Measurements from ENCODE around the gene TRAPPC2. TPM values are rescaled to one million over a fixed set of nuclear protein-coding genes. Genes with fewer than 3 reads are reported as not detected.
A peak's percentile ranks its signal among the peaks of the same experiment; 100 is the strongest.

Gene TRAPPC2
- total RNA-seq, 4 donors from 2014 or later: 9.7 to 16.9 (median 12.0) TPM

DNA sequence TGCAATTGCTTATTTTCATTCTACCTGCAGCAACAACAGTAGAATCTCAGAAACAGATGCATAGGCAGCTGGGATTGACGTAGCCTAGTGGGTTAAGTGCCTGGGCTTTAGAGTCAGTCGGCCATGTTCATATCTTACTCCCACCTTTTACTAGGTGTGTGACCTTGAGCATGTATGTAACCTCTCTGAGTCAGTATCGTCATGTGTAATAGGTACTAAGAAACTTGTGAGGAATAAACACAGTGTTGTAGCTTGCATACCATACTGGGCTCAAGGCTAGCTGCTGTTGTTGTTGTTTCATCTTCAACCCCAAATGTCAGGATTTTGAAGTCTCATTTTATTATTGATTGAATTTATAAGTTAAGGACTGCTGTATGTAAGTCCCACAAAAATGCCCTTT lies 31.3 kb downstream of the TRAPPC2 start:
- Histone ChIP-seq H3K4me1 (peaks cover 36% of the 10 kb centered on the region), H3K4me3 (no peak overlapping the region), H3K36me3 (no peaks in the 10 kb centered on the region), H3K9me3 (no peaks in the 10 kb centered on the region), H3K27me3 (no peaks in the 10 kb centered on the region), H3K27ac (no peak overlapping the region)
- DNase-seq (ENCODE audit: low spot score in 2 of 2): no peak
- TF ChIP-seq EP300 (IDR thresholded peaks at IDR 0.05) (no peak), POLR2AphosphoS5 (IDR thresholded peaks at IDR 0.05) (no peak), POLR2A (IDR thresholded peaks at IDR 0.05) (no peak)
- TF ChIP-seq, protein P1, sequence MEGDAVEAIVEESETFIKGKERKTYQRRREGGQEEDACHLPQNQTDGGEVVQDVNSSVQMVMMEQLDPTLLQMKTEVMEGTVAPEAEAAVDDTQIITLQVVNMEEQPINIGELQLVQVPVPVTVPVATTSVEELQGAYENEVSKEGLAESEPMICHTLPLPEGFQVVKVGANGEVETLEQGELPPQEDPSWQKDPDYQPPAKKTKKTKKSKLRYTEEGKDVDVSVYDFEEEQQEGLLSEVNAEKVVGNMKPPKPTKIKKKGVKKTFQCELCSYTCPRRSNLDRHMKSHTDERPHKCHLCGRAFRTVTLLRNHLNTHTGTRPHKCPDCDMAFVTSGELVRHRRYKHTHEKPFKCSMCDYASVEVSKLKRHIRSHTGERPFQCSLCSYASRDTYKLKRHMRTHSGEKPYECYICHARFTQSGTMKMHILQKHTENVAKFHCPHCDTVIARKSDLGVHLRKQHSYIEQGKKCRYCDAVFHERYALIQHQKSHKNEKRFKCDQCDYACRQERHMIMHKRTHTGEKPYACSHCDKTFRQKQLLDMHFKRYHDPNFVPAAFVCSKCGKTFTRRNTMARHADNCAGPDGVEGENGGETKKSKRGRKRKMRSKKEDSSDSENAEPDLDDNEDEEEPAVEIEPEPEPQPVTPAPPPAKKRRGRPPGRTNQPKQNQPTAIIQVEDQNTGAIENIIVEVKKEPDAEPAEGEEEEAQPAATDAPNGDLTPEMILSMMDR (IDR thresholded peaks at IDR 0.05): no peak
- 89% methylated on average over 3 of the region's 3 CpGs for WGBS

DNA sequence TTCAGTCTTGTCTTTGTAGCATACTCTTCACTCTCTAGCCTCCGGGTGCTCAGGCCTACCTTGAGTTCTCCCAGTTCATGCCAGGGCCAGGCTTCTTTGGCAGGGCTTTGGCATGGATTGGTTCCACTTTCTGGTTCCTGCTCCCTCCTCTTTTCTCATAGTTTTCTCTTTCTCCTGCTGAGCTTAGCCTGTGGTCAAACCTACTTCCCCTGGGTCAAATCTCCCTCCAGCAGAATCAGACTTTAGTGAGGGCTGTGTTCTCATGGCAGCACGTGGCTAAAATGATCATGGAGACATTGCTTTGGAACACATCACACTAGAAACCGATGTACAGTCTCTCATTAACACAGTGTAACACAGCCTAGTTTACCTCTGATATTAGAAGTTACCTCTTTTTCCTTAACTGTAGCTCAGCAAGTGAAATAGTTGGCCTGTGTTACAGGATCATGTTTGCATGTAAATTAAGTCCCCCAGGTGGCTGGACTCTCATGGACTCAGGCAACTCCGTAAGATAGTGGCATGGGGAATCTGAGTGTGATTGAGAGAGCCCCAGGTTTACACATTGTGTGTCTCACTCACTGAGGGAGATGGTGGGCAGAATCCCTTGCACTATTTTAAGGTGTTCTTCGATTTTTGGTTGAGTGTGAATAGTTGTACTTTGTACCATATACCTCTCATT lies 32.2 kb downstream of the TRAPPC2 start:
- TF ChIP-seq, protein P1 (IDR thresholded peaks at IDR 0.05): no peak
- TF ChIP-seq POLR2AphosphoS5 (IDR thresholded peaks at IDR 0.05): no peak
- no peak for TF ChIP-seq EP300 (IDR thresholded peaks at IDR 0.05)
- TF ChIP-seq POLR2A (IDR thresholded peaks at IDR 0.05): no peak
- 82% methylated on average over 5 of the region's 5 CpGs for WGBS
- Histone ChIP-seq H3K4me3 (no peak overlapping the region), H3K27ac (no peak overlapping the region), H3K27me3 (no peaks in the 10 kb centered on the region), H3K36me3 (no peaks in the 10 kb centered on the region), H3K4me1 (peaks cover 36% of the 10 kb centered on the region), H3K9me3 (no peaks in the 10 kb centered on the region)
- no peak for DNase-seq (ENCODE audit: low spot score in 2 of 2)

DNA sequence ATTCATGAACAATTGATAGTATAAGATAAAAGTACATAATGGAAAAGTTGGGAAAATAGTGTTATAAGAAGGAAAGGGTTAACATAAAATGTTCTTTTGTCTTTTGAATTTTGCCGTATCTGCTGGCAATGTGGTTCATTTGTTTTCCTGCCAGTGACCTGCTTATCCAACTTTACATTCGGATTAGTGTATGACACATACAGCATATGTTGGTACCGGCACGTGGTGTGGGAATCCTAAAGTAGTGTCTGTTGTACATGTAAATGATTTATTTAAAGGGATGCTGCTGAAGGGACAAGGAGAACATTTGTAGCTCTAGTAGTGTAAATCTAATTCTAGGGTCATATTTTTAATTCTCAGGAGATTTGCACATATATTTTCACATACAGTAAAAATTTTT lies 34.0 kb downstream of the TRAPPC2 start:
- Histone ChIP-seq H3K27me3 (no peaks in the 10 kb centered on the region), H3K36me3 (no peaks in the 10 kb centered on the region), H3K27ac (no peak overlapping the region), H3K9me3 (no peaks in the 10 kb centered on the region), H3K4me3 (no peak overlapping the region), H3K4me1 (peaks cover 36% of the 10 kb centered on the region)
- DNase-seq (ENCODE audit: low spot score in 2 of 2): no peak
- 38% methylated on average over 4 of the region's 4 CpGs for WGBS
- TF ChIP-seq POLR2AphosphoS5 (IDR thresholded peaks at IDR 0.05) (no peak), EP300 (IDR thresholded peaks at IDR 0.05) (no peak), POLR2A (IDR thresholded peaks at IDR 0.05) (no peak)
- TF ChIP-seq, protein P1 (IDR thresholded peaks at IDR 0.05): no peak

DNA sequence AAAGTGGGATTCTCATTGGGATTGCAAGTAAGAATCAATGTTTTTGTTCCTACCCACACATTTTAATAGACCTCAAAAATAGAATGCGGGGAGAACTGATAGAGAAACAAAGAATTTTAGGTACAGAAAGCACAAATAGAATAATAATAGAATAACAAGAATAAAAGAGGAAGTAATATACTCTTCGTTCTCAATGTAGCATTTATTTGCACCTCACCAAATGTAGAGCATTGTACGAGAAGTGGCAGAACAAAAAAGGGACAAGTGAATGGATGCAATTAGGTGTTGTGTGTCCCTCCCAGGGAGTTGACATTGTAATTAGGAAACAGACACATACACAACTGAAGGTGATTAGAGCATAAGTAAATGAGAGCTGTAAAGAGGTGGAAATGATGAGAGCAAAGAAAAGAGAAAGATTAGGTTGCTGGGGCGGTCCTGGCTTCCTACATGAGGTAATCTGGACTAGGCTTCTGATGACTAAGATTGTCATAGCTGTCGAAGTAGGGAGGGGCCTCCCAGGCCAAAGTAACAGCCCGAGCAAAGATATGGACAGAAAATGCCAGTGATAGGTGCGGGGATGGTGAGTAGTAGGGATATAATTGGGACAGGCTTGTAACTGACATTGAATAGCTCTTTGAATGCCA lies 35.1 kb downstream of the TRAPPC2 start:
- peak overlapping the region; percentile 24 for H3K27ac ChIP-seq

DNA sequence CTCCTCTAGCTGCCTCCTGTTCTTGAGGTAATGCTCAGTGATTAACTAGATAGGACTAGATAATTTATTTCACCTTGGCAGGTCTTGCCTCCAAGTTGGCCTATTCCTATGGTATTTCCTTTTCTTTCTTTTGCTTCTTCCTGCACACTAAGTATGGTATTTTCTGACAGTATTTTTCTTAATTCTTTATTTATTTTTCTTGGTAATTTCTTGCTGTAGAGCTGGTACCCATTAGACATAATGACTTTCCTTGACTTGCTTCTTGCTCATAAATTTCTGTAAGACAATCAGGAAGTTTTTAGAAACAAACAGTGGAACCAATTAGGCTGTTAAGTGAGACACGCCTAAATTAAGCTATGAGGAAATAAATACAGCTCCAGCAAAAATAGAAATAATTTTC lies 36.0 kb downstream of the TRAPPC2 start:
- no peaks in the 10 kb centered on the region for H3K27me3 ChIP-seq
- H3K4me3 ChIP-seq: no peak overlapping the region
- no peak overlapping the region for H3K27ac ChIP-seq
- no peak for TF ChIP-seq EP300 (IDR thresholded peaks at IDR 0.05)
- WGBS: 56% methylated on average over 1 of the region's 1 CpG
- H3K36me3 ChIP-seq: no peaks in the 10 kb centered on the region
- peaks cover 48% of the 10 kb centered on the region for H3K4me1 ChIP-seq
- no peak for DNase-seq (ENCODE audit: low spot score in 2 of 2)
- H3K9me3 ChIP-seq: no peaks in the 10 kb centered on the region

More for the DNA sequence above, 35.1 kb downstream of the TRAPPC2 start:
- Histone ChIP-seq H3K9me3 (no peaks in the 10 kb centered on the region), H3K4me3 (no peak overlapping the region), H3K36me3 (no peaks in the 10 kb centered on the region), H3K27me3 (no peaks in the 10 kb centered on the region), H3K4me1 (peaks cover 45% of the 10 kb centered on the region)
- DNase-seq (ENCODE audit: low spot score in 2 of 2): no peak
- WGBS: 59% methylated on average over 7 of the region's 7 CpGs
- TF ChIP-seq EP300 (IDR thresholded peaks at IDR 0.05) (no peak), POLR2AphosphoS5 (IDR thresholded peaks at IDR 0.05) (no peak), POLR2A (IDR thresholded peaks at IDR 0.05) (no peak)
- TF ChIP-seq, protein P1 (IDR thresholded peaks at IDR 0.05): no peak
